Endothelial cell of umbilical vein (primary cell): Measurements from ENCODE around the gene GRPEL1.

Source experiments
- CTCF ChIP-seq, 2 donors: IDR thresholded peaks; 1 replicate in 1 of 2; 2 replicates in 1 of 2; pipeline ENCODE4 v1.5.1; 2011; ENCODE audit warnings: low read length in 2 of 2, mild to moderate bottlenecking in 2 of 2, moderate library complexity in 2 of 2, control low read depth in 1 of 2, inconsistent platforms in 1 of 2, low read depth in 1 of 2; ENCODE audit not compliant: insufficient read depth in 1 of 2; ENCODE audit errors: extremely low read depth in 1 of 2
- EZH2 ChIP-seq: IDR thresholded peaks from 2 replicates; pipeline ENCODE4 v1.6.1; 2012; ENCODE audit warnings: borderline replicate concordance, low read depth, mild to moderate bottlenecking, moderate library complexity, low read length, inconsistent platforms; ENCODE audit not compliant: severe bottlenecking
- MAX ChIP-seq: IDR thresholded peaks from 2 replicates; pipeline ENCODE4 v1.6.1; 2011; ENCODE audit not compliant: insufficient read depth, insufficient read length
- MYC ChIP-seq: IDR thresholded peaks from one replicate; pipeline ENCODE4 v1.6.1; 2011; ENCODE audit warnings: mild to moderate bottlenecking, low read depth, low read length
- POLR2A ChIP-seq: IDR thresholded peaks from 2 replicates; pipeline ENCODE4 v1.6.1; 2012; ENCODE audit warnings: low read depth, mild to moderate bottlenecking, control low read depth, low read length
- POLR2AphosphoS5 ChIP-seq: IDR thresholded peaks from 2 replicates; pipeline ENCODE4 v1.6.1; 2012; ENCODE audit warnings: low read depth, mild to moderate bottlenecking, control low read depth, low read length, moderate library complexity; ENCODE audit not compliant: insufficient read depth

GRCh38 chr4:7025040-7025602 is 42.7 kb downstream of the GRPEL1 start:
- TF ChIP-seq POLR2A, result no peak
- TF ChIP-seq CTCF (IDR thresholded peaks at IDR 0.05; ENCODE audit: extremely low read depth in 1 of 2, insufficient read depth in 1 of 2, low read depth in 1 of 2, low read length in 2 of 2), result no peak
- TF ChIP-seq POLR2AphosphoS5, result no peak
- no peak for TF ChIP-seq EZH2
- no peak for TF ChIP-seq MAX
- no peak for TF ChIP-seq MYC
